ENCODE data around the gene DHX30. TPM values are rescaled to one million over a fixed set of nuclear protein-coding genes. Genes with fewer than 3 reads are reported as not detected.
A peak's percentile ranks its signal among the peaks of the same experiment; 100 is the strongest.

DHX30 gene
- total RNA-seq, 1 experiment from 2014 or later = 75.7 TPM

DNA sequence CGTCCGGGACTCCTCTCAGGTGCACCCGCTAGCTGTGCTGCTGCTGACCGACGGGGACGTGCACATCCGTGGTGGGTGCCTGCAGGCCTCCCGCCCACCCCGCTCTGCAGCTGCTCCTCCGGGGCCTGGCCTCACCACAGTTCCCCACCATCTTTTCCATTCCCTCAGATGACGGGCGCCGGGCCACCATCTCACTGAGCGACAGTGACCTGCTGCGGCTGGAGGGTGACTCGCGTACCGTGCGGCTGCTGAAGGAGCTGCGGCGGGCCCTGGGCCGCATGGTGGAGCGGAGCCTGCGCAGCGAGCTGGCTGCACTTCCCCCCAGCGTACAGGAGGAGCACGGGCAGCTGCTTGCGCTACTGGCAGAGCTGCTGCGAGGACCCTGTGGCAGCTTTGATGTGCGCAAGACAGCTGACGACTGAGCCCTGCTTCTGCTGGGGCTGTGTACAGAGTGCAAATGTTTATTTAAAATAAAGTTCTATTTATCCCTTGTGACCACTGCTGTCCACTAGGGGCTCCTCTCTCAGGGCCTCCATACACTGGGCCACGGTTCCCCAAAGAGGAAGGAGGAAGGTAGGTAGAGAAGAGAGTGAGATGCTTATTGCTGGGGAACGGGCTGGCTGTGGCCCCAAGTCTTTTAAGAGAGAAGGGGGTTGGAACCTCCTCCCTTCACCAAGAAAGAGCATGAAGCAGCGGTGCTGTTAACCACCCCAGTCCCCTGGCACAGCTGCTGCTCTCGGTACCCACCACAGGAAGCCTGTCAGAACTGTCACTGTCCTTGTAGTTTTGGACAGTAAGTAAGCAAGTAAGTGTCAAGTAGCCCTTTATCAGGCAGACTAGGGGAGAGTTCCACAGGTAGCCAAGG, 47.0 kb downstream of the DHX30 start:
- H3K9me3 Mint-ChIP-seq (ENCODE audit: unreplicated experiment) = no peaks in the 10 kb centered on the region
- peaks cover 93% of the 10 kb centered on the region for H3K36me3 Mint-ChIP-seq (ENCODE audit: insufficient read depth, unreplicated experiment)
- no peaks in the 10 kb centered on the region for H3K4me1 ChIP-seq
- TF ChIP-seq, protein P1, sequence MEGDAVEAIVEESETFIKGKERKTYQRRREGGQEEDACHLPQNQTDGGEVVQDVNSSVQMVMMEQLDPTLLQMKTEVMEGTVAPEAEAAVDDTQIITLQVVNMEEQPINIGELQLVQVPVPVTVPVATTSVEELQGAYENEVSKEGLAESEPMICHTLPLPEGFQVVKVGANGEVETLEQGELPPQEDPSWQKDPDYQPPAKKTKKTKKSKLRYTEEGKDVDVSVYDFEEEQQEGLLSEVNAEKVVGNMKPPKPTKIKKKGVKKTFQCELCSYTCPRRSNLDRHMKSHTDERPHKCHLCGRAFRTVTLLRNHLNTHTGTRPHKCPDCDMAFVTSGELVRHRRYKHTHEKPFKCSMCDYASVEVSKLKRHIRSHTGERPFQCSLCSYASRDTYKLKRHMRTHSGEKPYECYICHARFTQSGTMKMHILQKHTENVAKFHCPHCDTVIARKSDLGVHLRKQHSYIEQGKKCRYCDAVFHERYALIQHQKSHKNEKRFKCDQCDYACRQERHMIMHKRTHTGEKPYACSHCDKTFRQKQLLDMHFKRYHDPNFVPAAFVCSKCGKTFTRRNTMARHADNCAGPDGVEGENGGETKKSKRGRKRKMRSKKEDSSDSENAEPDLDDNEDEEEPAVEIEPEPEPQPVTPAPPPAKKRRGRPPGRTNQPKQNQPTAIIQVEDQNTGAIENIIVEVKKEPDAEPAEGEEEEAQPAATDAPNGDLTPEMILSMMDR (IDR thresholded peaks at IDR 0.05; ENCODE audit: insufficient read depth in 1 of 2, low read depth in 1 of 2, low read length in 1 of 2, severe bottlenecking in 1 of 2, unreplicated experiment in 1 of 2) = peak; percentile 40 to 42
- H3K4me1 Mint-ChIP-seq (ENCODE audit: low read depth, unreplicated experiment) = no peaks in the 10 kb centered on the region
- no peaks in the 10 kb centered on the region for H3K27me3 Mint-ChIP-seq (ENCODE audit: insufficient read depth, unreplicated experiment)
- peak overlapping the region; percentile 58 for H3K27ac Mint-ChIP-seq (ENCODE audit: unreplicated experiment)
- intact Hi-C loops (cut with micrococcal nuclease; ENCODE audit: unreplicated experiment) = loop anchor here (1.0 to 5.0 kb wide), 2 partner anchors 142 to 301 kb away; no protein-coding TSS in a partner anchor
- H3K27me3 ChIP-seq (replicated peaks; ENCODE audit: control insufficient read depth, insufficient read depth, low read length) = no peaks in the 10 kb centered on the region
- H3K4me3 Mint-ChIP-seq (ENCODE audit: unreplicated experiment) = peak overlapping the region; percentile 29
- H3K36me3 ChIP-seq (ENCODE audit: control insufficient read depth, insufficient read depth, low read length) = peaks cover 2% of the 10 kb centered on the region
- H3K4me3 ChIP-seq (ENCODE audit: low read depth, low read length) = no peak overlapping the region
- BruUV-seq (replicated peaks) = no TSS peak
- DNase-seq = peak in 1 of 2 experiments; percentile 41
- ChIA-PET CTCF (interaction anchor here (1.2 kb wide), 1 partner anchor 302 kb away, joined by 5 read pairs; no protein-coding TSS in a partner anchor), POLR2A (no interaction called here)
- no peaks in the 10 kb centered on the region for H3K9me3 ChIP-seq

- Mint-ChIP-seq H3K9me3 (ENCODE audit: unreplicated experiment) (no peaks in the 10 kb centered on the region), H3K4me3 (ENCODE audit: unreplicated experiment) (no peak overlapping the region), H3K27me3 (ENCODE audit: insufficient read depth, unreplicated experiment) (no peaks in the 10 kb centered on the region), H3K4me1 (ENCODE audit: low read depth, unreplicated experiment) (no peaks in the 10 kb centered on the region), H3K27ac (ENCODE audit: unreplicated experiment) (peak overlapping the region; percentile 58), H3K36me3 (ENCODE audit: insufficient read depth, unreplicated experiment) (peaks cover 95% of the 10 kb centered on the region)
- no peak overlapping the region for H3K4me3 ChIP-seq (ENCODE audit: low read depth, low read length)
- H3K9me3 ChIP-seq = no peaks in the 10 kb centered on the region
- ChIA-PET CTCF (interaction anchor here (1.2 kb wide), 1 partner anchor 301 kb away, joined by 5 read pairs; no protein-coding TSS in a partner anchor), POLR2A (no interaction called here)
- DNase-seq = no peak
- H3K27me3 ChIP-seq (replicated peaks; ENCODE audit: control insufficient read depth, insufficient read depth, low read length) = no peaks in the 10 kb centered on the region
- no TSS peak for BruUV-seq (replicated peaks)
- intact Hi-C loops (cut with micrococcal nuclease; ENCODE audit: unreplicated experiment) = loop anchor here (1.0 to 5.0 kb wide), 2 partner anchors 142 to 301 kb away; no protein-coding TSS in a partner anchor
- H3K4me1 ChIP-seq = no peaks in the 10 kb centered on the region
- H3K36me3 ChIP-seq (ENCODE audit: control insufficient read depth, insufficient read depth, low read length) = peaks cover 1% of the 10 kb centered on the region
- TF ChIP-seq, protein P1 (IDR thresholded peaks at IDR 0.05; ENCODE audit: insufficient read depth in 1 of 2, low read depth in 1 of 2, low read length in 1 of 2, severe bottlenecking in 1 of 2, unreplicated experiment in 1 of 2) = no peak
These were observed 47.8 kb downstream of the DHX30 start for GRCh38 chr3:47850564-47851410.

Measured in Caco-2 (cell line).